ACC112 (cell line): Measurements from ENCODE around the gene RHBDD1.

ENCODE experiments used
- H2AFZ ChIP-seq: fragments of 200-600 bp; sonication (generic); one replicate; pipeline ENCODE4 v1.6.0; 2017; ENCODE audit warnings: antibody characterized with exemption, low read length; ENCODE audit not compliant: unreplicated experiment
- H3K27ac ChIP-seq: fragments of 200-600 bp; sonication (generic); 2 replicates; pipeline ENCODE4 v1.5.1; 2014; ENCODE audit warnings: low read depth, mild to moderate bottlenecking, antibody characterized with exemption, low read length, moderate library complexity
- H3K27me3 ChIP-seq: fragments of 200-600 bp; sonication (generic); 2 replicates; pipeline ENCODE4 v1.6.1; 2014; ENCODE audit warnings: mild to moderate bottlenecking, antibody characterized with exemption, low read length, moderate library complexity, mixed read lengths; ENCODE audit not compliant: insufficient read depth
- H3K36me3 ChIP-seq: fragments of 200-600 bp; sonication (generic); 2 replicates; pipeline ENCODE4 v1.6.1; 2016; ENCODE audit warnings: mild to moderate bottlenecking, antibody characterized with exemption, low read length, moderate library complexity, mixed read lengths; ENCODE audit not compliant: insufficient read depth
- H3K4me1 ChIP-seq: fragments of 200-600 bp; sonication (generic); one replicate; pipeline ENCODE4 v1.6.1; 2016; ENCODE audit warnings: low read length, mixed read lengths; ENCODE audit not compliant: insufficient read depth, unreplicated experiment, control insufficient read depth
- H3K4me3 ChIP-seq: fragments of 200-600 bp; sonication (generic); 2 replicates; pipeline ENCODE4 v1.5.1; 2014; ENCODE audit warnings: mild to moderate bottlenecking, low read depth, low read length
- H3K79me2 ChIP-seq: fragments of 200-600 bp; sonication (generic); one replicate; pipeline ENCODE4 v1.6.0; 2016; ENCODE audit warnings: low read length; ENCODE audit not compliant: control insufficient read depth, unreplicated experiment, insufficient read depth

The RHBDD1 gene

DNA sequence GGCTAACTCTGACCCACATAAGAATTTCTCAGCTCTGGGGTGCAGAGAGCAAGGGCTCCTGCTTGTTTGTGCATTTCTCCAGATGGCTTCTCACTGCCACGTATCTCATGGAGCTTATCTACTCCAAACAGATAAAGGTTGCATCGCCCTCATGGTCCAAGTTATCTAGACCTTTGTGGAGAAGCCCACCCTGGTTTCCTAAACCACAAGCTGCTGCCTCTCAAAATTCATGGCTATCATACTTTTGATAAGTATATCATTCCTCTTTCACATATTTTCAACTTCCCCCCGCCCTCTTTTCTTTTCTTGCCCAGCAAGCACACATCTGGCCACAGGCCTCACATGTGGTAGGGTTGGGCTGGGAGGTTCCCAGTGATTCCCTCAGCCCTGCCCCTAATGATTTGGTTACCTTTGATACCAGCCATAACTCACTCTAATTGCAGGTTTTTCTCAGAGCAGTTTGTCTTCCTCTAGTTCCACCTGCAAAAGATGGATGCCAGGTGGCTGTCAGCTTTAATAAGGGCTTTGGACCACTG, 146.0 kb downstream of the RHBDD1 start:
- no peaks in the 10 kb centered on the region for H3K79me2 ChIP-seq
- no peaks in the 10 kb centered on the region for H3K4me1 ChIP-seq
- H2AFZ ChIP-seq, result no peak overlapping the region
- no peaks in the 10 kb centered on the region for H3K27me3 ChIP-seq
- H3K4me3 ChIP-seq, result no peak overlapping the region
- no peak overlapping the region for H3K27ac ChIP-seq
- no peaks in the 10 kb centered on the region for H3K36me3 ChIP-seq

DNA sequence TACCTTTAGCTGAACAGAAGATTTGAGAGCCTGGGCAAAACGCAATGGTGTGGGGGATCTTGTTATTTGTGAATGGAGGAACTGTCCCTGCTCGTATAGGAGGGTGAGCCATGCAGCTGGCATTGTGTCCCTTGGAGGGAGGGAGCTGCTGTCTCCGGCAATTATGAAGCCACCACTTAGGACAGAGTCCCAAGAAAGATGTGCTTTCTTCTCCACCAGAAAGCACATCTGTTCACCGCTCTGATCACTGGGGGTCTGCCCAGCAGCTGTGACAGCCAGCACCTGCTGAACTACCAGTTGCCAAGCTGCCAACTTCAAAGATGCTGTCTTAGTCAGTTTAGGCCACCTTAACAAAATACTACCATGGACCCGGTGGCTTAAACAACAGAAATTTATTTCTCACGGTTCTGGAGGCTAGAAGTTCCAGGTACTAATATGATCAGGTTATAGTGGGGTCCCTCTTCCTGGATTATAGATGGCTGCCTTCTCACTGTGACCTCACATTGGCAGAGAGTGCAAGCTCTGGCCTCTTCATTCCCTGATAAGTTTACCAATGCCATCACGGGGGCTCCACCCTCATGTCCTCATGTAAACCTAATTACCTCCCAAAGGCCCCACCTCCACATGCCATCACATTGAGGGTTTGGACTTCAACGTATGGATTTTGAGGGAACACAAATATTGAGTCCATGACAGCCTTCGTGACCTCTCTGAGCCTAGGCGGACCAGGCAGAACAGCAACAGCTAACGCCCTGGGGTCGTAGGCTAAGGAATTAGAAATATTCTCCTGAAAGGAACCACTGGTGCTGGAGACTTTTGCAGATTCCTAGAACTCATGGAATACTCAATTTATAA, 148.3 kb downstream of the RHBDD1 start:
- Histone ChIP-seq H3K79me2 (no peaks in the 10 kb centered on the region), H2AFZ (no peak overlapping the region), H3K4me3 (no peak overlapping the region), H3K27me3 (no peaks in the 10 kb centered on the region), H3K36me3 (no peaks in the 10 kb centered on the region), H3K4me1 (no peaks in the 10 kb centered on the region), H3K27ac (no peak overlapping the region)

DNA sequence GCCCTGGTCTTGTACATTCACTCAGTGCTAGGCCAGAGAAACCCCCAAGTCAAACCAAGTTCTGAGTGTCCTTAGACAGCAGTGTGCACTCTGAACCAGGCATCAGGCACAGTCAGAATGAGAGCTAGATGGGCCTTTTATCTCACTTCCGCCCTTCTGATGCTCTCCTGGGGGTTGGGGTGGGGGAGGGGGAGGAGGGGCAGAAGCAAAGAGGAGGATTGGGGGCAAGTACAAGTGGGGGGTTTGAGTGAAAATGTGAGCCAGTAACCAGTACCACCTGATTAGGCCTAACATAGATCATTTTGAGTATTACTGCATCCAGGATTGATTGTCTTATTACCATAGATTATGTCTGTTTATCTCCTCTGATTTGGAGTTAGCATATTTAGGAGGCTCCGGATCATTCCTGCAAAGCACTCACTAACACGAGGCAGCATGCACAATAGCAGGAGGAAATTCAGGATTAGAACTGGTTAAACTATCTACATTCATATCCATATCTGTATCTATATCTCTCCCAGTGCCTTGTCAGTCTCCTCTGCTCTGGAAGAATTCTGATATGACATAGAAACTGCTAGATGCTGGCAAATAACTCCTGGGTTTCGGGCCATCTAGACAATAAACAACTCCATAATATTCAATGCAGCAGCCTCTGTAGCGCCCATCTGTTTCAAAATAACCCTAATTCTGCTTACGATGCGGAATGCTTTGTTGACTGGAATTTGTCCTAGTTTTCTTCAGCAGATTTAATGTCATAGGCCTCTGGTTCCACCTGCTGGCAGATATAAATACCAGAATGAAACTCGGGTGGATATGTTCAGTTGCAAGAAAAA, 149.1 kb downstream of the RHBDD1 start:
- Histone ChIP-seq H3K27ac (no peak overlapping the region), H3K4me1 (no peaks in the 10 kb centered on the region), H2AFZ (no peak overlapping the region), H3K36me3 (no peaks in the 10 kb centered on the region), H3K4me3 (no peak overlapping the region), H3K79me2 (no peaks in the 10 kb centered on the region), H3K27me3 (no peaks in the 10 kb centered on the region)

DNA sequence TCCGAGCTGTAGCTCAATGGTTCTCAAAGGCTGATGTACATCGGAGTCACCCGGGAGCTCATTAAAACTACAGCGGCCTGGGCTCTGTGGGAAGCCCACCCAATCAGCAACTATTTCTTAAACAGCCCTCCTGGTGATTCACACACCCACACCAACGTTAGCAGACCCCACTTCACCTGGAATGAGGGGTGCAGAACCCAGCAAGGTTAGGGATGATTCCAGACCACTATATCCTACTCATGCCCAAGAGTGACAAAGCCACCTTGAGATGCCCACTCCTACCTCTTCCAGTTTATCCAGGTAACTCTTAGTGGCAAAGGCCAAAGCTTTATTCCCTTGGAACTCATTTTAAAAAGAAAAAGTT, 149.7 kb downstream of the RHBDD1 start:
- H3K79me2 ChIP-seq, result no peaks in the 10 kb centered on the region
- H3K27ac ChIP-seq, result no peak overlapping the region
- H3K27me3 ChIP-seq, result no peaks in the 10 kb centered on the region
- H3K36me3 ChIP-seq, result no peaks in the 10 kb centered on the region
- no peaks in the 10 kb centered on the region for H3K4me1 ChIP-seq
- no peak overlapping the region for H3K4me3 ChIP-seq
- H2AFZ ChIP-seq, result no peak overlapping the region

DNA sequence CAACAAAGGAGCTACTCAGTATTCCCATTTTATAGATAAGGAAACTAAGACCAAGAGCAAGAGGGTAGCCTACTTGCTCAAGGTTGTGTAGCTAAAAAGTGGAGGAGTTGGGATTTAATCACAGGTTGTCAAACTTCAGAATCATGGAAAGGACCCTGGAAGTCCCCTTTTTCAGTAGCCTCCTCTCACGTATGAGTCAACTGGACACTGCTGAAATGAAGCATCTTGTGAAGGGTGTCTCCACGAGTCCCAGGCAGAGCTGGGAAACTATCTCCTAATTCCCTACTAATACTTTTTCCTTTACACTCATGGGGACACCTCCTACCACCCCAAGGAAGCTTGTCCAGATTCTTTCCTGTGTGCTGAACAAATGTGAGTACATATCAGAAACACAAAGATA, 155.8 kb downstream of the RHBDD1 start:
- peaks cover 24% of the 10 kb centered on the region for H3K4me1 ChIP-seq
- H3K79me2 ChIP-seq, result no peaks in the 10 kb centered on the region
- 0 out of 2 replicates have a peak, but pooled peaks cover 2% of the 10 kb centered on the region for H3K36me3 ChIP-seq
- no peaks in the 10 kb centered on the region for H3K27me3 ChIP-seq
- no peak overlapping the region for H3K4me3 ChIP-seq
- no peak overlapping the region for H2AFZ ChIP-seq
- no peak overlapping the region for H3K27ac ChIP-seq

DNA sequence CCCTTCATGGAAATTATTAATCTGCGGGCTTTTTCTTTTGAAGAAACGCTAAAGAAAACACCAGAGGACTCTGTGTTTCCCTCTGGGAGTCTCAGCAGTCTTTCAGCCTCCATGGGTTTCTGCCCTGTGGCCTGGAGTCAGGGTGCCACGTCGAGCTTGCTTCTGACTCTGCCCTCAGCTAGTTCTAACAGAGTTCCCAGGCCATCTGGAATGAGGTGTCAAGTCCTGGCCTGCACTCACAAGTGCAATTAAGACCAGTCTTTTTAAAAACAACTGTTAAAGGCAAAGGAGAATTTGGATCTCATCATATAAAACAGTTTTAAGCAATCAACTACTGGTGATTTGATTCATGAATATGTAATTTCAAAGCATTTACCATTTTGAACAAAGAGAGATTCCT, 157.3 kb downstream of the RHBDD1 start:
- 0 out of 2 replicates have a peak, but pooled peaks cover 2% of the 10 kb centered on the region for H3K36me3 ChIP-seq
- H3K4me3 ChIP-seq, result no peak overlapping the region
- H3K4me1 ChIP-seq, result peaks cover 24% of the 10 kb centered on the region
- no peaks in the 10 kb centered on the region for H3K79me2 ChIP-seq
- H3K27me3 ChIP-seq, result no peaks in the 10 kb centered on the region
- no peak overlapping the region for H2AFZ ChIP-seq
- H3K27ac ChIP-seq, result no peak overlapping the region

DNA sequence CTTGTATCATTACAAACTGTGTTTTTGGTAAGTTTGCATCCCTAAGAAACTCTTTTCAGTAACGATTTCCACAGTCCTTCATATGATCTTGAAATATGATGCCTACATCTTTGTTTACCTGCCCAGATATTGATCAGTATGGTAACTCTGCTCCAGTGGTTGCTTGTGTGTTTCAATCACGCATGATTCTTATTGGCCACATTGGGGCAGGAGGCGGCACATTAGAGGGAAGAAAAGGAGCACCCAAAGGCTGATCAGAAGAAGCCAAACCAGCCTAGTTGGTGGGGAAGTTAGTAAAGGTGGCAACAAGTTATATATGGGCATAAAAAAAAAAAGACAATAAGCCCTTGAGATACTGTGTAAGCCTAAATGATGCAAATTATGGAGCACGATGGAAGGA, 158.9 kb downstream of the RHBDD1 start:
- Histone ChIP-seq H3K4me3 (0 out of 2 replicates have a peak overlapping the region, but pooled peaks have one; percentile 31), H2AFZ (no peak overlapping the region), H3K27me3 (no peaks in the 10 kb centered on the region), H3K27ac (peak overlapping the region; percentile 68; the same call in 1 of the 2 replicates), H3K4me1 (peaks cover 24% of the 10 kb centered on the region), H3K36me3 (0 out of 2 replicates have a peak, but pooled peaks cover 2% of the 10 kb centered on the region), H3K79me2 (no peaks in the 10 kb centered on the region)

DNA sequence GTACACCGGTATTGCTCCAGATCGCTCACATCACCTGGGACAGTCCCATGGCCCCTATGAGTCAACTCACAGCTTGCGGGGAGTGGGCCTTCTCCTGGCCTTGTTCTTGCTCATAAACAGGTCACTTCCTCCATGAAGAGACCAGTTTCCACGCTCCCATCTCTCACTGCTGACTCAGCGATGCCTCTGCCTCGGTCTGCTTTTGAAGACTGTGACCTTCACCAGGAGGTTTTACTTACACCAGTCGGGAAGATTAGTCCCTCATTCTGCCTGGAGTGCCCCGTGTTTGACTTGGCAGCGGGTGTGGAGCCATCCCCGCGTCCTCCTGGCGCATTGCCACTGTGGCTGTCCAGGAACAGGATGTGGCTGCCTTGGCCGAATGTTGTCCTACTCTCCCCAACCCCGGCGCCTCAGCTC, 159.8 kb downstream of the RHBDD1 start:
- Histone ChIP-seq H3K36me3 (0 out of 2 replicates have a peak, but pooled peaks cover 2% of the 10 kb centered on the region), H3K27ac (peak overlapping the region; percentile 68), H3K4me3 (peak overlapping the region; percentile 31; the same call in 1 of the 2 replicates)

DNA sequence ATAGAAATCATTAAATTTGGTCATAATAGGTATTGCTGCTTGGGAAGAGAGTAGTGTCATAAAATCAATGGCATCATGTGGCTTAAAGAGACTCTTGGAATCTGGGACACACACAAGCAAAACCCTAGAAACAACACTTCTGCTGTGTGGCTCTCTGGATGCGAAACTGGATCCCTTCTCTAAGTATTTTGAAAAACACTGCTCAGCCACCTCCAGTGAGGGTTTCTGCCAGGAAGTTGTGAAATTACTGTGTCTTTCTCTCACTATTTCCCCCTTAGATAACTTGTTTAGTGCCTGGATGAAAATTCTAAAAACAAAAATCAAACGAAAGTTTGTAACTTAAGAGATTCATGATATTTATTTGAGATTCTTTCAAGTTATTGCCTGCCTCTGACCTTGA, 163.8 kb downstream of the RHBDD1 start:
- no peak overlapping the region for H2AFZ ChIP-seq

More for the DNA sequence above, 159.8 kb downstream of the RHBDD1 start:
- Histone ChIP-seq H2AFZ (no peak overlapping the region), H3K4me1 (peaks cover 24% of the 10 kb centered on the region), H3K79me2 (no peaks in the 10 kb centered on the region), H3K27me3 (no peaks in the 10 kb centered on the region)

DNA sequence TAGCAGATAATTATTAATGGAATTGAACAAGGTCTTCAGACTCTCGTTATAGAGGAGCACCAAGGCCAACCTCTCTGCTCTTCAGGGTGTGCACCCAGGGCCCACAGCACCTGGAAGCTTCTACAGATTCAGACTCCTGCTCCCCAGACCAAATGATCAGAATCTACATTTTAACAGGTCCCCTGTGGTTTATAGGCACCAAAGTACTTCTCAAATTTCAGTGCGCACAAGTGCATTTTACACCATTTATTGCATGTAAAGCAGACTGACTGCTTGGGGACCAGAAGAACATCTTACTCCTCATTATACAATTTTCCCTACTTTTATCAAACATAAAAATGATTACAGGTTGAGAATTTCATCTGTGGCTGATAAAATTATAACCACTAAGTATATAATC, 164.3 kb downstream of the RHBDD1 start:
- Histone ChIP-seq H3K4me1 (peaks cover 14% of the 10 kb centered on the region), H3K36me3 (no peaks in the 10 kb centered on the region), H3K27ac (no peak overlapping the region), H2AFZ (no peak overlapping the region), H3K27me3 (no peaks in the 10 kb centered on the region), H3K79me2 (no peaks in the 10 kb centered on the region), H3K4me3 (no peak overlapping the region)

More for the DNA sequence above, 163.8 kb downstream of the RHBDD1 start:
- Histone ChIP-seq H3K36me3 (no peaks in the 10 kb centered on the region), H3K4me1 (peaks cover 19% of the 10 kb centered on the region), H3K27ac (no peak overlapping the region), H3K4me3 (no peak overlapping the region), H3K79me2 (no peaks in the 10 kb centered on the region), H3K27me3 (no peaks in the 10 kb centered on the region)
